A549 (cell line): ENCODE data around the gene FCER1A.

Experiments used
- BHLHE40 ChIP-seq: IDR thresholded peaks from 2 replicates; pipeline ENCODE4 v1.6.1; 2012; ENCODE audit warnings: low read depth, low read length, inconsistent platforms
- CTCF ChIP-seq: fragments of >200 bp; sonication (Bioruptor Twin); formaldehyde crosslinking; IDR thresholded peaks from 3 replicates; pipeline ENCODE4 v1.5.1; 2016
- HDAC2 ChIP-seq: fragments of 200-600 bp; sonication (generic); IDR thresholded peaks from 2 replicates; pipeline ENCODE4 v1.6.1; 2016
- JUN ChIP-seq, 2 experiments: fragments of >200 bp; sonication (Bioruptor Twin); formaldehyde crosslinking; IDR thresholded peaks; 2 replicates in 1 of 2; 3 replicates in 1 of 2; pipeline ENCODE4 v1.6.1; 2016 to 2017
- KDM1A ChIP-seq: fragments of 200-600 bp; sonication (generic); IDR thresholded peaks from 2 replicates; pipeline ENCODE4 v1.6.1; 2016; ENCODE audit warnings: low read depth, mild to moderate bottlenecking
- TF ChIP-seq, protein P1 (sequence below): fragments of 150-350 bp; IDR thresholded peaks from 2 replicates; pipeline ENCODE4 v1.6.1; 2014; ENCODE audit warnings: low read depth, mild to moderate bottlenecking, low read length
- TF ChIP-seq, protein P2 (sequence below): IDR thresholded peaks from 2 replicates; pipeline ENCODE4 v1.6.1; 2012

DNA sequence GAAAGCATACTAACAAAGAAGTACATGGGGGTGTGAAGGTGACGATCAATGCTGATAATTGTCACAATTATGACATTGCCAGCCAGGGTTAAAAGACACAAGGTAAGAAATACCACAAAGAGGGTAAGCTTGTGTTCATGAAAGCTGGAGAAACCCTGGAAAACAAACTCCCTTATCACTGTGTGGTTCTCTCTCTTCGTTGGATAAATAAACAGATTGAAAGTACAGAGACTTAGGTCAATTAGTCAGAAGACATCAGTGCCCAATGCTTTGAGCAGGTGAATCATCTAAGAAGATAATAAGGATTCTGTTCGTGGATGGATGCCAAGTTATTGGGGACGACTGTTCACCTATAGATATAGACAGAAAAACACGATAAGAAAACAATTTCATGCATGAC is 22.4 kb upstream of the FCER1A start:
- TF ChIP-seq CTCF = no peak
- no peak for TF ChIP-seq HDAC2
- TF ChIP-seq KDM1A = no peak
- TF ChIP-seq, protein P1, sequence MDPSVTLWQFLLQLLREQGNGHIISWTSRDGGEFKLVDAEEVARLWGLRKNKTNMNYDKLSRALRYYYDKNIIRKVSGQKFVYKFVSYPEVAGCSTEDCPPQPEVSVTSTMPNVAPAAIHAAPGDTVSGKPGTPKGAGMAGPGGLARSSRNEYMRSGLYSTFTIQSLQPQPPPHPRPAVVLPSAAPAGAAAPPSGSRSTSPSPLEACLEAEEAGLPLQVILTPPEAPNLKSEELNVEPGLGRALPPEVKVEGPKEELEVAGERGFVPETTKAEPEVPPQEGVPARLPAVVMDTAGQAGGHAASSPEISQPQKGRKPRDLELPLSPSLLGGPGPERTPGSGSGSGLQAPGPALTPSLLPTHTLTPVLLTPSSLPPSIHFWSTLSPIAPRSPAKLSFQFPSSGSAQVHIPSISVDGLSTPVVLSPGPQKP = no peak
- no peak for TF ChIP-seq JUN (IDR thresholded peaks at IDR 0.05)
- TF ChIP-seq BHLHE40 = no peak
- TF ChIP-seq, protein P2, sequence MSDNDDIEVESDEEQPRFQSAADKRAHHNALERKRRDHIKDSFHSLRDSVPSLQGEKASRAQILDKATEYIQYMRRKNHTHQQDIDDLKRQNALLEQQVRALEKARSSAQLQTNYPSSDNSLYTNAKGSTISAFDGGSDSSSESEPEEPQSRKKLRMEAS = no peak
